ENCODE data around the gene FLAD1. TPM values are rescaled to one million over a fixed set of nuclear protein-coding genes. Genes with fewer than 3 reads are reported as not detected.

The FLAD1 gene
- total RNA-seq, 1 donor from 2014 or later, result 31.2 TPM

DNA sequence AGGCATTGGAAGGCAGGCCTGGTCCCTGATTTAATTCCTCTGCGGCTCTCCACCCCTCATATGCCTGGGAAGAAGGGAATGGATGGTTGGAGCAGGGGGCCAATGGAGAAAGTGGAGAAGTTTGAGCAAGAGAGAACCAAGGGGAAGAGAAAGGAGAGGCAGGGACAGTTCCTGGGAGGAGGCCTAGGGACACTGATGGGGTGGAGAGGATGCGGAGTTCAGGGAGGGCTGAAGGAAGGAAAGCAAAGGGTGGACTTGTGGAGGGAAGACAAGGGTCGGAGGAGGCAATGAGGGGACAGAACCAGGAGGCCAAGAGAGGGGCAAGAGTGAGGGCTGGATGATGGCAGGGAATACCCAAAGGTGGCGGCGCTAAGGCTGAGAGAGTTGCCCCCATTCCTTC lies 26.6 kb downstream of the FLAD1 start:
- no peak for DNase-seq (ENCODE audit: low spot score in 2 of 2)
- intact Hi-C loops (cut with DNase I), result no loop called here
- peak overlapping the region in 1 of 2 donors; percentile 73 for H3K27ac ChIP-seq
- H3K9me3 ChIP-seq, result no peaks in the 10 kb centered on the region
- H3K36me3 ChIP-seq, result peaks cover 3 to 9% of the 10 kb centered on the region in 2 donors
- H3K27me3 ChIP-seq, result no peaks in the 10 kb centered on the region
- peaks cover 11 to 58% of the 10 kb centered on the region in 2 donors for H3K4me1 ChIP-seq
- TF ChIP-seq, protein P1, sequence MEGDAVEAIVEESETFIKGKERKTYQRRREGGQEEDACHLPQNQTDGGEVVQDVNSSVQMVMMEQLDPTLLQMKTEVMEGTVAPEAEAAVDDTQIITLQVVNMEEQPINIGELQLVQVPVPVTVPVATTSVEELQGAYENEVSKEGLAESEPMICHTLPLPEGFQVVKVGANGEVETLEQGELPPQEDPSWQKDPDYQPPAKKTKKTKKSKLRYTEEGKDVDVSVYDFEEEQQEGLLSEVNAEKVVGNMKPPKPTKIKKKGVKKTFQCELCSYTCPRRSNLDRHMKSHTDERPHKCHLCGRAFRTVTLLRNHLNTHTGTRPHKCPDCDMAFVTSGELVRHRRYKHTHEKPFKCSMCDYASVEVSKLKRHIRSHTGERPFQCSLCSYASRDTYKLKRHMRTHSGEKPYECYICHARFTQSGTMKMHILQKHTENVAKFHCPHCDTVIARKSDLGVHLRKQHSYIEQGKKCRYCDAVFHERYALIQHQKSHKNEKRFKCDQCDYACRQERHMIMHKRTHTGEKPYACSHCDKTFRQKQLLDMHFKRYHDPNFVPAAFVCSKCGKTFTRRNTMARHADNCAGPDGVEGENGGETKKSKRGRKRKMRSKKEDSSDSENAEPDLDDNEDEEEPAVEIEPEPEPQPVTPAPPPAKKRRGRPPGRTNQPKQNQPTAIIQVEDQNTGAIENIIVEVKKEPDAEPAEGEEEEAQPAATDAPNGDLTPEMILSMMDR (IDR thresholded peaks at IDR 0.05), result no peak
- H3K4me3 ChIP-seq, result peak overlapping the region in 1 of 2 donors; percentile 3

DNA sequence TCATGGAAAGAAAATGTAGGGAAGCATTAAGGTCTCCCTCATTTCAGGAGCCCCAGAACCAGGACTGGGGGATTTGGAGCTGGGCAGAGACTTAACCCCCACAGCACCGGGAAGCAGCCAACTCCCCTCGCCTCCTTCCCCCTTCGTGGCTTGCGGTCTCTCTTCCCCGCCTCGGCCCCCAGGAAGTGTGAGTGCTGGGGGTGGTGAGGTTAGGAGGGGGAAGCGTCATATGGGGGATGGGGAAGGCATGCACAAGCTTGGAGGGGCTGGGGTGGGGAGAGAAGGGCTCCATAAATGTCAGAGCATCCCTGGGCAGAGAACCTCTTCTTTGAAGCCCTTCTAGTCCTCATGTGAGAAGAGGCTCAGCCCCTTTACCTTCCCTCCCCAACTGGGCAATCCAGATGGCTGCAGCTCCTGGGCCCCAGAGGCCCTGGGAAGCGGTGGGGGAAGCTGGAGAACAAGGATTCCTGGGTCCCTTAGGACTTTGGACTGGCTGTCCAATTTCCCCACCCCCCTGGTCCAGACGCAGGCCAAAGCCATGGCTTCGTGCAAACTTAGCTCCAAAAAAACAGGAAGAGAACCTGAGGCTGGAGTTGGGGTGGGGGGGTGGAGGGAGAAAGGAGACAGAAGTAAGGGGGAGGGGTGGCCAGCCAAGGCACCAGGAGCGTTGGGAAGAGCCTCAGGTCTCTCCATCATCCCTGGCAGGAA lies 27.2 kb downstream of the FLAD1 start:
- Histone ChIP-seq H3K4me3 (peak overlapping the region in 1 of 2 donors; percentile 3), H3K36me3 (peaks cover 9 to 15% of the 10 kb centered on the region in 2 donors), H3K9me3 (no peaks in the 10 kb centered on the region), H3K27me3 (no peaks in the 10 kb centered on the region), H3K4me1 (peaks cover 11 to 52% of the 10 kb centered on the region in 2 donors), H3K27ac (peak overlapping the region; percentile 42 to 73)
- intact Hi-C loops (cut with DNase I), result no loop called here
- TF ChIP-seq, protein P1 (IDR thresholded peaks at IDR 0.05), result no peak
- DNase-seq (ENCODE audit: low spot score in 2 of 2), result no peak

DNA sequence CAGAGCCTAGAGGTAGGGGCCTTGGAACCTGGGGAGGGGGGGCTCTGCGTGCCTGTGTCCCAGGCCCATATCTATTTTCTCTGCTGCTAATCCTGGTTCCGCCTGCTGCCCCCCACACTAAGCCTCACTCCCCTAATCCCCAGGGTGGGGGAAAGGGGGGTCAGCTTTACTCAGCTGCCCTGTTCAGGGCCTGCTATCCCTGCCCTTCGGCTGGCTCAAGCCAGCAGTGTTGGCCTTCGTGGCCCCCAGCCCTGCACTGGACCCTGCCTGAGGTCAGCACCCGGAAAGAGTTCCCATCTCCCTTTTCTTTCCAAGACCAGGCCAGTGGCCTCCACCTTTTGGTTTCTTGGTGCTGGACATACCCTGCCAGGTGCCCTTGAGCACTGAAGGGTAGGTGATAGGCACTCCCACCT lies 27.9 kb downstream of the FLAD1 start:
- peaks cover 13 to 22% of the 10 kb centered on the region in 2 donors for H3K36me3 ChIP-seq
- H3K4me1 ChIP-seq, result peaks cover 11 to 45% of the 10 kb centered on the region in 2 donors
- no peaks in the 10 kb centered on the region for H3K27me3 ChIP-seq
- TF ChIP-seq, protein P1 (IDR thresholded peaks at IDR 0.05), result no peak
- DNase-seq (ENCODE audit: low spot score in 2 of 2), result no peak
- H3K4me3 ChIP-seq, result no peak overlapping the region
- no peaks in the 10 kb centered on the region for H3K9me3 ChIP-seq
- intact Hi-C loops (cut with DNase I), result no loop called here
- H3K27ac ChIP-seq, result peak overlapping the region; percentile 42 to 75

GRCh38 chr1:155011437-155012025 lies 28.4 kb downstream of the FLAD1 start:
- intact Hi-C loops (cut with DNase I), result no loop called here
- peaks cover 13 to 27% of the 10 kb centered on the region in 2 donors for H3K36me3 ChIP-seq
- no peaks in the 10 kb centered on the region for H3K27me3 ChIP-seq
- H3K4me1 ChIP-seq, result peaks cover 6 to 40% of the 10 kb centered on the region in 2 donors
- no peak overlapping the region for H3K4me3 ChIP-seq
- DNase-seq (ENCODE audit: low spot score in 2 of 2), result no peak
- H3K27ac ChIP-seq, result peak overlapping the region; percentile 42 to 75
- H3K9me3 ChIP-seq, result no peaks in the 10 kb centered on the region
- TF ChIP-seq, protein P1 (IDR thresholded peaks at IDR 0.05), result no peak

GRCh38 chr1:155012026-155012546 lies 28.9 kb downstream of the FLAD1 start:
- peak in 1 of 2 donors; percentile 86 for DNase-seq (ENCODE audit: low spot score in 2 of 2)
- Histone ChIP-seq H3K36me3 (peaks cover 13 to 28% of the 10 kb centered on the region in 2 donors), H3K9me3 (no peaks in the 10 kb centered on the region), H3K27me3 (no peaks in the 10 kb centered on the region), H3K4me1 (peaks cover 5 to 41% of the 10 kb centered on the region in 2 donors), H3K4me3 (no peak overlapping the region), H3K27ac (peak overlapping the region; percentile 42 to 75)
- TF ChIP-seq, protein P1 (IDR thresholded peaks at IDR 0.05), result no peak
- intact Hi-C loops (cut with DNase I), result no loop called here
